Activated T-cell treated with anti-CD3 and anti-CD28 coated beads for 4 hours (primary cell): ENCODE results near the gene AATF.

Source experiments
- DNase-seq: peaks from one replicate; pipeline ENCODE4 v3.0.0-alpha.2; 2020

The AATF gene

GRCh38 chr17:36942631-36943125 is 6.1 kb upstream of the AATF start:
- DNase-seq, result no peak

- DNase-seq, result no peak
Observed at GRCh38 chr17:36943250-36944191, 5.2 kb upstream of the AATF start.

GRCh38 chr17:36944553-36944952 is 4.2 kb upstream of the AATF start:
- no peak for DNase-seq

- no peak for DNase-seq
Observed at GRCh38 chr17:36945140-36945539, 3.6 kb upstream of the AATF start.

GRCh38 chr17:36945959-36946725 is 2.6 kb upstream of the AATF start:
- DNase-seq, result no peak

- no peak for DNase-seq
Observed at GRCh38 chr17:36946726-36947091, 2.0 kb upstream of the AATF start.

- no peak for DNase-seq
Observed at GRCh38 chr17:36947922-36948716, 635 bp upstream of the AATF start.

- no peak for DNase-seq
Observed at GRCh38 chr17:36949461-36949927, 740 bp downstream of the AATF start.

- no peak for DNase-seq
Observed at GRCh38 chr17:36950027-36950426, 1.3 kb downstream of the AATF start.

GRCh38 chr17:36951084-36951789 is 2.5 kb downstream of the AATF start:
- no peak for DNase-seq

- no peak for DNase-seq
Observed at GRCh38 chr17:36971508-36971907, 22.8 kb downstream of the AATF start.

- DNase-seq, result no peak
Observed at GRCh38 chr17:36972186-36972700, 23.5 kb downstream of the AATF start.

GRCh38 chr17:36972905-36973304 is 24.2 kb downstream of the AATF start:
- no peak for DNase-seq

- DNase-seq, result no peak
Observed at GRCh38 chr17:36975922-36976515, 27.3 kb downstream of the AATF start.

- DNase-seq, result no peak
Observed at GRCh38 chr17:36977066-36977465, 28.3 kb downstream of the AATF start.

GRCh38 chr17:36977568-36977967 is 28.8 kb downstream of the AATF start:
- DNase-seq, result no peak

- DNase-seq, result no peak
Observed at GRCh38 chr17:36978810-36979564, 30.2 kb downstream of the AATF start.

- no peak for DNase-seq
Observed at GRCh38 chr17:36979565-36979941, 30.8 kb downstream of the AATF start.

- DNase-seq, result no peak
Observed at GRCh38 chr17:36980280-36980761, 31.6 kb downstream of the AATF start.

GRCh38 chr17:36983618-36984017 is 34.9 kb downstream of the AATF start:
- no peak for DNase-seq

GRCh38 chr17:36989173-36989572 is 40.4 kb downstream of the AATF start:
- DNase-seq, result no peak
